Activated CD4-positive, alpha-beta T cell treated with anti-CD3 and anti-CD28 coated beads, Interleukin-2, amount 50 U/mL, for 24 hours (primary cell): ENCODE results near the gene BAHCC1.

ENCODE experiments used
- DNase-seq, 2 donors: peaks; one replicate each; pipeline ENCODE4 v3.0.0-alpha.2; 2020; ENCODE audit warnings: low read depth in 1 of 2, low spot score in 1 of 2

The BAHCC1 gene

DNA sequence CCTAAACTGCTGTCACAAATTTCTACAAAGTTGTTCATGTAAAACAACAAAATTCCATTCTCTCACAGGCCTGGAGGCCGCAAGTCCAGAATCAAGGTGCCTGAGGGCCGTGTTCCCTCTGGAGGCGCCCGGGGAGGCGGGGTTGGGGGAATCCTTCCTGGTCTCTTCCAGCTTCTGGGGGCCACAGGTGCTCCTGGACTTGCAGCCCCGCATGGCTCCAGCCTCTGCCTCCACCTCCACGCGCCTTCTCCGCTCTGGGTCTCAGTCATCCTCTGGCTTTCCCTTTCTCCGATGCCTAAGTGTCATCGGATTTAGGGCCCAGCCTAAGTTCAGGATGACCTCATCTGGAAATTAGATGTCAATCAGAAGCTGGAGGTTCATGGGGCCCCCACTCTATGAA lies 28.6 kb upstream of the BAHCC1 start:
- no peak for DNase-seq

DNA sequence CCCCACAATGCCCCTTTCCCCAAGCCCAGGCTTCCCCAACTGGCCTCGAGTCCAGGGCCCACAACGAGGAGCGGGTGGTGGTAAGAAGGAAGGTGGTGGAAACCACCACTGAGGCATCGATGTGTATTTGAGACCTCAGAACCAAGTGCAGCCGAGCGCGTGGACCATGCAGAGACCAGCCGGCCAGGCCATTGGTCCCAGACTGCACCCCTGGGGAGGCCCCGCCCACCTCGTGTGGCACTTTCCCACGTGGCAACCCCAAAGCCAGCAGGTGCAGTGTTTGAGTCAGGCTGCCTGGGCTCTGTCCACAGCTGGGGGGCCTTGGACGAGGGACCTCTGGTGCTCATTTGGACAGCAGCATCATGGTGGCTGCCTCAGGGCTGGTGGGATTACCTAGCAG lies 28.1 kb upstream of the BAHCC1 start:
- DNase-seq, result no peak

DNA sequence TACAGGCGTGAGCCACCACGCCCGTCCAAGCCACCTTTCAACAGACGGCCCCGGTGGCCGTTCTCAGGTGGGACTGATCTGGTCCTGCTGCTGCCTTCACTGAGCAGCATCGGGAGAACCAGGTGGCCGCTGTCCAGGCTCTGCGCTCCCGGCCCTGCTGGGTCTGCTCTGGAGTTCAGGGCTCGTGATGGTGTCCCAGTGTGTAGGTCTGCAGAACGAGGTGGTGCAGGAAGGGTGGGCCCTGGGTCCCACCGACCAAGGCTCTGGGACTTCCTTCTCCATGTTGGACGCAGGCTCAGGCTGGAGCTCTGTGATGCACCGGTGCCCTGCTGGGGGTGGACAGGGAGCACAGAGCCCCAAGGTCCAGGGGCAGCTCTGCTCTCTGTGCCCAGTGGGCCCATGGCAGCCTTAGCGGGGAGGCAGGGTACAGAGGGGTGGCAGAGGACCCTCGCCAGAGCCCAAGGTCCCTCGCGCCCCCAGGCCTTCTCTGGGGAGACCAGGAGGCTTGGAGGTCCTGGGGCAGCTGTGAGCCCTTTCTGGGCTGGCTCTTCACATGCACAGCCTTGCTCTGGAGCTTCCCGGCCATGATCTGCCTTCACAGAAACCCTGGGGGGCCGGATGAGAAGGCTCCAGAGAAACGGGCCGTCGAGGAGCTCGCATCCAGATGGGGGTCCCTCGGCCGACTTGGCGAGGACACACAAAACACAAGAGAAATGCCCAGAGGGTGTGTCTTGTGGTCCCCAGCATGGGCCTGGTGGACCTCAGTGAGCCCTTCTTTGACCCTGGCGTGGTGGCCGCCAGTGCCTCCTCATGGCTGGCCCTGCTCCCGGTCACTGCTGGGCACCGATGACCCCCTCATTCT lies 26.9 kb upstream of the BAHCC1 start:
- no peak for DNase-seq

DNA sequence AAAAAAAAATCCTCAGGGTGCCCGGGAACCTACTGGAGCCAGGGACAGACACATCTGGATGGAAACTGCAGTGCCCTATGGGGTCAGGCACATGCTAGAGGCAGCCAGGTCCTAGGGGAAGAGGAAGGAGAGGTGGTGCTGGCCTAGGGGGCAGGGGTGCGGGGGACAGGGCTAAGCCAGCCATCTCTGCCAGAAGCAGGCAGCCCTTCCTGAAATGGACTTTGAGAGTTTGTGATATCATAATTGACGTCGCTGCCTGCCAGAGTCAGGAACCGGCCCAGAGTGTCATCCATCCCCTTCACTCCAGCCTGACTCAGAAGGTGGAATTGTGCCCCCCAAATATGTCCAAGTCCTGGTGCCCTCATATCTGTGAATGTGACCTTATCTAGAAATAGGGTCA lies 25.0 kb upstream of the BAHCC1 start:
- no peak for DNase-seq

DNA sequence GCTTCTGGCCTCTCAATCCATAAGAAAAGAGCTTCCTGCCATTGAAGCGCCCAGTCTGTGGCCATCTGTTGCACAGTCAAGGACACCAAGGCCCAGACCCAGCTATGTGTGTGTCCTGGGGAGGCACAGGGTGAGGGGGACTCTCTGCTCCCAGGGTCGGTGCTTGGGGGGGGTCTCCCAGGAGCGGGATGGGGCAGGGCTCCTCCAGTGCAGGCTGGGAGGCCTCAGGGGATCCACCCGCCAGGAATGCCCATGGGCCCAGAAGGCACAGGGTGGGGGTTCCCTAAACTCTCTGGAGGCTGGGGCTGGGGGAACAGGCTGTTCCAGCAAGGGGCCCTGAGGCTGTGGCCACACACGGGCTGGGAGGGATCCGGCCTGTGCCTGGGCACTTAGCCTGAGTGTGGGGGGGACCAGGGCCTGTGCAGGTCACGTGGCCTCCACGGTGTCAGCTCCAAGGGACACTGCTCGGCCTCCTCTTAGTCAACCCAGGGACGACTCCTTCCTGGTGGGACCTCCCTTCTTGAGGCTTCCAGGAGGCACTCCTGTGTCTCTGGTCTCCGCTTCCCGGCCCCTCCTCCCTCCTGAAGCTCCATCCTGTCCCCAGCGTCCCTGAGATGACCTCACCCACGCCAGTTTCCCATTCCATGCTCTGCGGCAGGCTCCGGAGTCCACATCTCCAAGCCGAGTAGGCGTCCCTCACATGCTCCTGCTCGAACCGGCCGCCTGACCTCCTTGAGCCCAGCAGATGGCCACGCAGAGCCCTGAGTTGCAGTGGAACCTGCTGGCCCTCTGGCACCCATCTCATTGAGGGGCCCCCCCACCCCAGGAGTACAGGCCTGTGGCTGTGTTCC lies 23.1 kb upstream of the BAHCC1 start:
- DNase-seq, result no peak

DNA sequence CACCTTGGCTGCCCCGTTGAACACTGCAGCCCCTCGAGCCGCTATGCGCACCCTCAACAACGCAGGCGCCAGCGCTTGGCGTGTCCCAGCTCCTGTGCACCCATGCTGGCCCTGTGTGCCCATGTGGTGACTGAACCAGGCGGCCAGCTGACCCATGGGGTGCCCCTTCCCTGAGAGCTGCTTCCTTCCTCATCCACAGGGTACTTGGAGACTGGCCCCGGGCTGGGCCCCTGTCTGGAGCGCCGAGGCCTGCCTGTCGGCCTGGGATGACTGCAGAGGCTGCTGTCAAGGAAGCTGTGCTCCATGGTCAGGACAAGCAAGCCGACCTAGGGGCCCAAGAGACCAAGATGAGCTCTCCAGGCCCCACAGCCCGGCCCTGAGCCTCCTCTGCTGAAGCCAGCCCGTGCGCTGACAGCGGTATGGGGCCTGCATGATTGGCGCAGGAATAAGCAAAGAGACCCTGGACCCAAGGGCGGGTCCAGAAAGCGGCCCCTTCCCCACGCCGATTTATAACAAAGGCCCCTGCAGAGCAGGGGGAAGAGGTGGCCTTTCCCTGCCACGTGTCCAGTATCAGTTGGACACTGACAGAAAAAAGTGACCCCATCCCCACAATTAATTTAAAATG lies 21.6 kb upstream of the BAHCC1 start:
- no peak for DNase-seq

DNA sequence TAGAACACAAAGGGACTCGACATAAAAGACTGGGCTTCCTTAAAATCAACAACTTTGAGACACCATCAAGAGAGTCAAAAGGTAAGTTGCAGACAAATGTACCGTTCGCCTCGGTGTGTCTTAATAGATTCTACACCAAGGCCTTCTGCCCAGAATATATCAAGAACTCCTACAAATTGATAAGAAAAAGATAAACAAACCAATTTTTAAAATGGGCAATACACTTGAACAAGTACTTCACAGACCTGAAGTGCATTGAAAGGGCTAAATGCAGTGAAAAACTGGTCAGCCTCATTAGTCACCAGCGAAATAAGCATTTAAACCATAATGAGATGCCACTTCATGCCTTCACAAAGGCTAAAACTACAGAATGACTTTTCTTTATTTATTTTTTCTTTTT lies 20.4 kb upstream of the BAHCC1 start:
- DNase-seq, result no peak

DNA sequence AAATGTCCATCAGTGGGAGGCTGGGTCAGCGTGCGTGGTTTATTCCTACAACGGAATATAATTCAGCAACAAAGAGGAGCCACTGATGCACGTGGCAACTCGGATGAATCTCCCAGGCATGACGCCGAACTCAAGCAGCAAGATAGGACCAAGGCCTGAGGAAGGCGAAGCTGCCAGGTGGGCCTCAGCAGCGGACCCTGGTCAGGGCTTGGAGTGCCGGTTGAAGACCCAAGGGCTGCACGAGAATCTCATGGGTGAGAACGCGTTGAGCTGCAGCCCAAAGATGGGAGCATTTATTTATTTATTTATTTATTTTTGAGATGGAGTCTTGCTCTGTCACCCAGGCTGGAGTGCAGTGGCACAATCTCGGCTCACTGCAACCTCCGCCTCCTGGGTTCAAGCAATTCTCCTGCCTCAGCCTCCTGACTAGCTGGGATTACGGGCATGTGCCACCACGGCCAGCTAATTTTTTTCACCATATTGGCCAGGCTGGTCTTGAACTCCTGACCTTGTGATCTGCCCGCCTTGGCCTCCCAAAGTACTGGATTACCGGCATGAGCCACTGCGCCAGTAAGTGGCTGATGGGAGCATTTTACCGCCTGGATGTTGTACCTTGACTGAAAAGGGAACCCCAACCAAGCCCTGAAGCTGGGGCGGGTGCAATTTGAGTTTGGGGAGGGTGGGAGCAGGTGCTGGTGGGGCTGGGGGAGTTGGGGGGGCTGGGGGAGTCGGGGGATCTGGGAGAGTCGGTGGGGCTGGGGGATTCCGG lies 18.1 kb upstream of the BAHCC1 start:
- DNase-seq, result no peak

DNA sequence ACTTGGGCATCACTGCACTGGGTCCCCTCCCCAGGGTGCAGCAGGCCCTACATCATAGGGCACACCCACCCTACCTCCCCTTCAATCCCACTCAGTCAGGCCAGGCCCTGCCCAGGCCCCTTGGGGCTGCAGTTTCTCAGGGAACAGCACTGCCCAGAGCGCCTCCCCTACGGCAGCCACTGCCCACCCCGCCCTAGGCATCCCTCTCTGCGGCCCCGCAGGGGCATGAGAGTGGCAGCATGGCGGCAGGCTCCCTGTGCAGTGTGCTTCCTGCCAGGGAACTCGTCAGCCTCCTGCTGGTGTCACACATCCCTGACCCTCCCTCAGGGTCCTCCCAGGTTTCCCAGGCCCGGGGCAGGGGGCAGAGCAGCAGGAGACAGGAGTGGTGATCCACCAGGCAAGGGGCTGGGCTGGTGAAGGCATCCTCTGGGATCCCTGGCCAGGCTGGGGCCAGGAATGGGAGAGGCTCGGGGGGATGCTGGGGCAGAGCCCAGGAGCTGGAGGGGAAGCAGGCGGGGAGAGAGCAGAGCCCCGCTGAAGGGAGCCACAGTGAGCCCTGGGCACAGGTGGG lies 16.2 kb upstream of the BAHCC1 start:
- DNase-seq, result no peak

DNA sequence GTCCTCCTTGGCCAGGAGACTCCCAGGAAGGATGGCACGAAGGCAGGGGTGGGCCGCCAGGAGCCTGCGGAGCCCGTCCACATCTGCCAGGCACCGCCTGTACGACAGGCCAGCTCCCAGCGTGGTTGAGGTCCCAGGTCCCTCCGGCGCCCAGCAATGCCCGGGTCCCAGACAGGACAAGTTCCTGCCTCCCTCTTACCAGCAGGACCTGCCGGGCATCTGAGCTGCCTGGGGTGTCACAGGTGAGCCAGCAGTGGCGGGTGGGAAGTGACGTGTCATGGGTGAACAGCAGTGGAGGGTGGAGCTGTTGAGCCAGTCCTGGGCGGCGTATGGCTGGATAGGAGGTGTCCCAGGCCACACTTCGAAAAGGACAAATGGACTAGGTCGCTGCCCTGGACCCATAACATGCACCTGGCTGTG lies 15.7 kb upstream of the BAHCC1 start:
- DNase-seq, result no peak

DNA sequence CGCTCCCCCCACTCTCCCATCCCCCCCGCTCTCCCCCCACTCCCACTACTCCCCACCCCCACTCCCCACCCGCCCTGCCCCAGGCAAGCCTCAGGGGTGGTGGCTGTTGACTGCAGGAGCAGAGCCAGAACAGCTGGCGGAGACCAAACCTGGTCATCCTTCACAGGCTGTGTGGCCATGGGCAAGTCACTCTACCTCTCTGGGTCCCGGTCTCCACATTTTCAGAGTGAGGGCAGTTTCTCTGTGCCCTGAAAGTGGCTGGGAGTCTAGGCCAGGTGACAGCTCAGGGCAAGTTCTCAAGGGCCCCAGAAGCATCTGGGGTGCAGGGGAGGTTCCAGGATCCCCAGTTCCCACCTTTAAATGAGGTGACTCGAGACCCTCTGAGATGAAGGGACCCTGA lies 15.1 kb upstream of the BAHCC1 start:
- no peak for DNase-seq

DNA sequence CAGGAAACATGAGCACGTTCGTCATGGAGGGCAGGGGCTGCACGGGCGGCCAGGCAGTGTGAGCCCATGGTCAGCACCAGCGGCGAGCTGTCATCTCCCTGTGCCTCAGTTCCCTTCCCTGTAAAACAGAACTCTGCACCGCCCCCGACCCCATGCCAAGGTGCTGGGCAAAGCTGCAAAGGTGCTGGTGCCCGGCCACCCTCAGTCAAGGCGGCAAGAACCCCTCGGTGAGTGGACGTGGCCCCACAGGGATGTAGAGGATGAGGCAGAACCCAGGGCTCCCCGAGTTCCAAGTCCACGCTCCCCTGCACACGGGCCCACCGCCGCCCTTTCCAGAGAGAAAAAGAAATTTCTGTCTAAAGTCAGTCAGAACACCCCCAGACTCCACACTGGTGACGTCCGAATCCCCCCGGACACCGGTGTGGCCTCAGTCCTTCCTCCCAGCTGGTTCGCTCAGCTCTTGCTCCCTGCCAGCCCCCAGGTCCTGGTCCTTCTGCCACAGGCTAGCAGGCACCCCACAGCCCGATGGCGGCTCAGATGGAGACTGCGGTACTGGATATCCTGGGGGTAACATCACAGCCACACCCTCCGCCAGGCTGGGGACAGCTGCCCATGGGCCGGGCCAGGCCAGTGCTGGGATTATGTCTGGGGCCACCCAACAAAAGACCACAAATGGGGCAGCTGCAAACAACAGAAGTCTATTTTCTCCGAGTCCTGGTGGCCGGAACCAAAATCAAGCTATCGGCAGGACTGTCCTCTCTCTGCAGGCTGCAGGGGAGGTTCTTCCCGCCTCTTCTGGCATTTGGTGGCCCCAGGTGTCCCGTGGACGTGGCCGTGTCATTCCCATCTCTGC lies 14.4 kb upstream of the BAHCC1 start:
- no peak for DNase-seq

DNA sequence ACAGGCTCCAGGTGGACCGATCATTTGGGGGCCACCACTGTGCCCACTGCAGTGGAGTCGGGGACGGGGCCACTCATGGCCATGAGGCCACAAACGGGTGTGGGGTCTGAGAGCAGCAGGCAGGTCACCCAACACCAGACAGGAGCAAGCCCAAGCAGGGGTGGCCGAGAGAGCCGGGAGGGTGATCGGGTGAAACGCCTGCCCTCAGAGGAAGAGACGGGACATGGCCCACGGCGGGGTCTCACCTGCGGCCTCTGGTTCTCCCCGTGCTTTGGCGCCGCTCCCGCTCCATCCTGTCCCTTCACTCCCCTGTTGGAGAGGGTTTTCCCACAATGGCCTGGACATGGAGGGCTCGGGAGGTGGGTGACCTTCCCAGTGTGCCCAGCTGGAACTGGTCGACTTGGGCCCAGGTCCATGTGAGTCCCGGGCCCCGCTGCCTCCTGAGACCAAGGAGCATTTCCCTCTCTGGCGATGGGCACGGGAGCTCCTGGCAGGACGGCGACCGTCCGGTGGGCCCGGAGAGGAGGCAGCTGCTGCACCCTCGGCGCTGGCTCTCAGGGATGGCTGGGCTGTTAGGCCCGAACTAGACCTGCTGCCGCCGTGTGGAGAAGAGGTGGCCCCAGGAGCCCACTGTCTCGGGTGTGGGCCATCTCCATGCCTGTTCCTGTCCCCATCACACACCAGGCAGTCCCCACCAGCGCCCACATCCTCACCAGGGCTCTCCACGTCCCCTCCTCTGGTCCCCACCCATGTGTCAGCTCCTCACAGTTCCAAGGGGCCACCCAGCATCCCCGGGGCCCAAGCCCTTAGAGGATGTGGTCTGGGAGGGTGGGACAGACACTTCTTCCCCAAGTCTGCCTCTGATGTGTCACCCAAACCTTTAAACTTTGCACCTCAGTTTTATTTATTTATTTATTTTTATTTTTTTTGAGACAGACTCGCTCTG lies 13.4 kb upstream of the BAHCC1 start:
- no peak for DNase-seq

DNA sequence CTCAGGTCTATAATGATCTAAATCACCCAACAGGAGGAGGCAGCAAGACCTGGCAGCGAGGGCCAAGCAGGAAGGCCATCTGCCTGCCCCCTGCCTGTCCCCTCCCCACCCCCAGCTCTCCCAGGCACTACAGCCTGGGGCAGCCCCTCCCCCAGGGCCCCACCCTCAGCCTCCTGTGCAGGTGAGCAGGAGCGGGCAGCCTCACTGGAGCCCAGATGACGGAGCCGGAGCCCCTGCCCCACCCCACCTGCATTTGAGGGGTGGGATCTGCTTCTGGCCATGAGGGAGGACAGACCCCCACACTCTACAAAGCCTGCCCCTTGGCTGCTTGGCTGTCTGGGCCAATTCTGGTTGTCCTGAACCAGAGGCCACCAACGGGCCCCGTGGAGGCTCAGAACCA lies 12.4 kb upstream of the BAHCC1 start:
- DNase-seq, result no peak

DNA sequence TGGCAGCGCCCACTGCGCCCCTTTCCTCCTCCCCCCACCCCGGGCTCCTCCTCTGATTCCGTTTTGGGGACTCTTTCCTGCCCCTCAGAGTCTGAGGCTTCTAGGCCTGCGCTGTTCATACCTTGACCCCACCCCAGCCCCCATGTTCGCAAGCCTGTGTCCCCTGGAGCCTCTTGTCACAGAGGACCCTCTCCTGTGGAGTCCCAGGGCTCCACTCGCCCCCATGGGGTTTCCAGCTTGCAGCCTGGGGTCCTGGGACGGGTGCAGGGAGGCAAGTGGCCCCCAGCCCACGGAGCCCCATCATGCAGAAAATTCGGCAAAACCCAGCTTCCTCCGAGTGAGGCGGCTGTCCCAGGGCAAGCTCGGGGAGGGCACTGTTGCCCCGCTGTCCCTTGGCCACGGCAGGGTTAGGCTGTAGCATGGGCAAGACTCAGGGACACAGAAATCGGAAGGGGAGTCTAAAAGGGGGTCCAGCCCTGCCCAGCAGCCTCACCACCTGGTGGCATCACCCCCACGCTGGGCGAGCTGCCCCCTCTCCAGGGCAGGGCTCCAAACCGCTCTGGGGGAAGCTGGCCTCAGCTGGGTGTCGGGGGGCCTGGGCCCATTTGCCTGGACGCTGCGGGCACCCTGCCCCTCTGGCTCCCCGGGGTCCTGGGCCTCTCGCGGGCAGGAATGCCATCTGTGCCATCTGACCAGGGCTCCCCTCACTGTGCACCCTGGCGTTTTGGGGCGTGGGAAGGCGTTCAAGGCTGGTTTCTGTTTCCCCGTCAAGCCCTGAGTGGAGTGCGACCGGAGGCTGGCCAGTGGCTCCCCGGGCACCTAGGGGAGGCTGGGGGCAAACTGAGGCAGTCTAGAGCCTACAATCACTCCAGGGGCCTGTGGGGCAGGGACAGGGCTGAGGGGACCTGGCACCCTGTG lies 11.5 kb upstream of the BAHCC1 start:
- no peak for DNase-seq

DNA sequence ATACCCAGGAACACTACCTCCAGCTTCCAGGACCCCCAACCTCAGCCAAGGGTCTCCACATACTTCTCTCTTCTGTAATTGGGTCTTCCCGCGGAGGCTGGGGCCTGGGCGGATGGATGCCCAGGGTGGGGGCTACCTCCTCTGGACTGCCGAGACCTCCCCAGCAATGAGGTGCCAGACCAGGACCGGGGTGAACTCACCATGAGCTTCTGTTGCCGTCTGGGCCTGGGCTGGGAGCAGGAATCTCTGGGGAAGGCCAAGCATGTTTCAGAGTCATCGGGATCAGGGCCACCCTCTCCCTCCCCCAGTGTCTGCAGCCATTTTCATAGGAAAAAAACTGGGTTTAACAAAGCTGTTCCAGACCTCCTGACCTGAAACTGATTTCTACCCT lies 10.3 kb upstream of the BAHCC1 start:
- no peak for DNase-seq

DNA sequence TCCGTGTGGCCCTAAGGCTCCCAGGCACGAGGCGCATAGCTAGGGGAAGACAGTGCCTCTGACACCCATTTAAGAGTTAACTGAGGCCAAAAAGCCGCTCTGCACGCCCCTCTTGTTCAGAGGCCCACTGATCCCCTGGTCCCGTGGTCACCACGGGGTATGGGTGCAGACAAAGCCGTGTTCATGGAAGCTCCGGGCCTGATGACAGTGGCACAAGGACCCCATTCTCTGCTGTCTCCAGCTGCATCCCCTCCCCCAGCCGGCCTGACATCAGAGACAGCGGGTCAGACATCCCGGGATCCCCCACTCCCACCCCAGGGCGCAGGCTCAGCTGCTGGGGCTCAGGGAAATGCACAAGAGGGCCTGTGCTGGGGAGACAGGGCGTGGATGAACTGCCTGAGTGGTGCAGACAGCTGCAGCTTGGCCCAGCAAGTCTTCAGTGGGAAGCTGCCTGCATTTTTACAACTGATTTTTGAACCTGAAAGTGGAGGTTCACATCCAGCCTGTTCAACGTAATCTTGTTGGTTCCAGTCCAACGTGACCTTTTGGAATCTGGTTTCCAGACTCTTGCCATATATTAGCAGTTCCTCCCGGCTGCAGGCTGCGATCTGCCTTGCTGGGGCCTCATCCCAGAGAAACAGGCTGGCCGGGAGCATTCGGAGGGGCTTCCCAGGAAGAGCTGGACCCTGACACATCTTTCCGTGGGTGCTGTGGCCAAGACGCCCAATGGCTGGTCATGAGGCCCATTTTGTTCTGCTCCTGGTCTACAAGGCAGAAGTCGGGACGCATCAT lies 9.7 kb upstream of the BAHCC1 start:
- no peak for DNase-seq
